SK-N-SH (cell line): ENCODE data around the gene KIAA0232. TPM values are rescaled to one million over a fixed set of nuclear protein-coding genes. Genes with fewer than 3 reads are reported as not detected.
"Not testable (repeated sequence)": the region's sequence is repeated elsewhere in the genome, so short reads cannot be mapped to it uniquely, and the experiment has no call there.

Experiments
- CTCF ChIA-PET: fragments of 300-600, 350-600 bp; formaldehyde crosslinking; extraction: SDS; loops from one replicate; lab custom pipeline; 2021; lab: Yijun Ruan, JAX
- POLR2A ChIA-PET: fragments of 350-600 bp; sonication (Branson Sonifier 250); formaldehyde crosslinking; extraction: SDS; loops from one replicate; lab custom pipeline; 2020; ENCODE audit warnings: antibody characterized with exemption, inconsistent platforms; lab: Yijun Ruan, JAX
- DNase-seq: peaks from one replicate; pipeline ENCODE4 v3.0.0; 2012
- H2AFZ ChIP-seq: fragments of 200-600 bp; sonication (generic); 2 replicates; pipeline ENCODE4 v1.8.1; 2016; ENCODE audit warnings: antibody characterized with exemption, mild to moderate bottlenecking, low read depth
- H3F3A ChIP-seq: fragments of 200-600 bp; sonication (generic); replicated peaks from 2 replicates; pipeline ENCODE3; 2016; ENCODE audit warnings: antibody characterized with exemption, mild to moderate bottlenecking; ENCODE audit not compliant: insufficient read depth
- H3K27ac ChIP-seq, 2 experiments: fragments of 200-500 bp in 1 of 2; fragments of 200-600 bp in 1 of 2; sonication (Bioruptor generic) in 1 of 2; sonication (generic), shearing (Covaris generic) in 1 of 2; 2 replicates each; pipeline versions ENCODE4 v1.5.1 to v1.6.1; 2014 to 2016; ENCODE audit warnings: low read depth in 2 of 2, inconsistent platforms in 1 of 2, low read length in 1 of 2, mild to moderate bottlenecking in 1 of 2, mixed read lengths in 1 of 2
- H3K27me3 ChIP-seq: fragments of 200-600 bp; sonication (generic), shearing (Covaris generic); 2 replicates; pipeline ENCODE4 v1.6.1; 2016; ENCODE audit warnings: mixed run types; ENCODE audit not compliant: insufficient read depth
- H3K36me3 ChIP-seq, 2 experiments: fragments of 200-500 bp in 1 of 2; fragments of 200-600 bp in 1 of 2; sonication (Bioruptor generic) in 1 of 2; sonication (generic) in 1 of 2; replicated peaks in 1 of 2; 2 replicates each; pipeline versions ENCODE3 to v1.5.1; 2014 to 2016; ENCODE audit warnings: low read length in 1 of 2, mild to moderate bottlenecking in 1 of 2; ENCODE audit not compliant: insufficient read depth in 2 of 2, control insufficient read depth in 1 of 2
- H3K4me1 ChIP-seq, 2 experiments: fragments of 200-500 bp in 1 of 2; fragments of 200-600 bp in 1 of 2; sonication (Bioruptor generic) in 1 of 2; sonication (generic), shearing (Covaris generic) in 1 of 2; 2 replicates each; pipeline versions ENCODE4 v1.5.1 to v1.6.1; 2014 to 2016; ENCODE audit warnings: low read depth in 1 of 2, low read length in 1 of 2, mixed run types in 1 of 2; ENCODE audit not compliant: insufficient read depth in 2 of 2, control insufficient read depth in 1 of 2
- H3K4me2 ChIP-seq: fragments of 200-600 bp; sonication (generic), shearing (Covaris generic); 2 replicates; pipeline ENCODE4 v1.6.1; 2017; ENCODE audit warnings: mixed run types
- H3K4me3 ChIP-seq, 2 experiments: fragments of 200-500 bp in 1 of 2; fragments of 200-600 bp in 1 of 2; sonication (Bioruptor generic) in 1 of 2; sonication (generic), shearing (Covaris generic) in 1 of 2; 2 replicates each; pipeline versions ENCODE4 v1.5.1 to v1.8.1; 2014 to 2016; ENCODE audit warnings: low read depth in 2 of 2, inconsistent platforms in 1 of 2, low read length in 1 of 2, mild to moderate bottlenecking in 1 of 2, mixed read lengths in 1 of 2, moderate library complexity in 1 of 2
- H3K79me2 ChIP-seq: fragments of 200-600 bp; sonication (generic); 2 replicates; pipeline ENCODE4 v1.8.1; 2017; ENCODE audit warnings: mild to moderate bottlenecking; ENCODE audit not compliant: insufficient read depth
- H3K9ac ChIP-seq: fragments of 200-600 bp; sonication (generic); 2 replicates; pipeline ENCODE4 v1.6.1; 2017; ENCODE audit warnings: mixed run types
- H3K9me2 ChIP-seq: fragments of 200-600 bp; sonication (generic); 2 replicates; pipeline ENCODE4 v1.6.1; 2017; ENCODE audit warnings: mixed run types
- H3K9me3 ChIP-seq: fragments of 200-600 bp; sonication (generic); 2 replicates; pipeline ENCODE4 v1.6.1; 2017; ENCODE audit warnings: mixed run types, mild to moderate bottlenecking, moderate library complexity
- H4K20me1 ChIP-seq: fragments of 200-600 bp; sonication (generic); 2 replicates; pipeline ENCODE4 v1.6.1; 2017; ENCODE audit warnings: mild to moderate bottlenecking, mixed run types; ENCODE audit not compliant: insufficient read depth
- CTCF ChIP-seq: fragments of 200-600 bp; sonication (generic); IDR thresholded peaks from 2 replicates; pipeline ENCODE4 v1.6.1; 2017; ENCODE audit warnings: antibody characterized with exemption, mild to moderate bottlenecking, moderate library complexity
- FOSL2 ChIP-seq: IDR thresholded peaks from 2 replicates; pipeline ENCODE4 v1.4.0; 2012; ENCODE audit warnings: low read depth, mild to moderate bottlenecking, moderate library complexity, borderline replicate concordance
- FOXJ3 ChIP-seq: sonication (generic); formaldehyde crosslinking; IDR thresholded peaks from 2 replicates; pipeline ENCODE4 v1.5.1; 2020; ENCODE audit warnings: mild to moderate bottlenecking, missing genetic modification reagents
- NFIC ChIP-seq: IDR thresholded peaks from 2 replicates; pipeline ENCODE4 v1.4.0; 2012; ENCODE audit warnings: borderline replicate concordance
- RAD21 ChIP-seq: IDR thresholded peaks from 2 replicates; pipeline ENCODE4 v1.6.1; 2012; ENCODE audit warnings: mild to moderate bottlenecking, low read length
- RXRA ChIP-seq: IDR thresholded peaks from 2 replicates; pipeline ENCODE4 v1.4.0; 2012; ENCODE audit warnings: low read depth, mild to moderate bottlenecking, borderline replicate concordance
- SMC3 ChIP-seq: IDR thresholded peaks from 2 replicates; pipeline ENCODE4 v1.6.1; 2012; ENCODE audit warnings: low read depth, low read length, improper control_type of control experiment
- TCF12 ChIP-seq: IDR thresholded peaks from 2 replicates; pipeline ENCODE4 v1.4.0; 2012
- USF1 ChIP-seq: IDR thresholded peaks from 2 replicates; pipeline ENCODE4 v1.4.0; 2012; ENCODE audit warnings: low read depth, borderline replicate concordance
- USF2 ChIP-seq: fragments of 150-350 bp; IDR thresholded peaks from 2 replicates; pipeline ENCODE4 v1.6.1; 2017; ENCODE audit warnings: antibody characterized with exemption, low read length, low read depth, borderline replicate concordance
- WGBS: methylation state at CpG from one replicate; pipeline ENCODE4 v1.1.6; 2017; ENCODE audit warnings: low lambda C conversion rate; 5-methylcytosine and 5-hydroxymethylcytosine counted together
- polyA plus RNA-seq, 3 experiments: library from polyadenylated mRNA; depleted of rRNA; stranded (reverse); fragments of >200 nt; gene quantifications; 2 replicates each; pipeline ENCODE4 v1.2.3, GENCODE V29; 2012
- TF ChIP-seq, protein P1 (sequence below): IDR thresholded peaks from 2 replicates; pipeline ENCODE4 v1.4.0; 2012; ENCODE audit warnings: low read depth, borderline replicate concordance
- TF ChIP-seq, protein P2 (sequence below): IDR thresholded peaks from 2 replicates; pipeline ENCODE4 v1.6.1; 2012; ENCODE audit warnings: mild to moderate bottlenecking, low read depth, low read length, moderate library complexity

The KIAA0232 gene
- polyA plus RNA-seq, 1 of the 3 experiments (the other 2 are of a cell fraction) = 5.7 TPM

DNA sequence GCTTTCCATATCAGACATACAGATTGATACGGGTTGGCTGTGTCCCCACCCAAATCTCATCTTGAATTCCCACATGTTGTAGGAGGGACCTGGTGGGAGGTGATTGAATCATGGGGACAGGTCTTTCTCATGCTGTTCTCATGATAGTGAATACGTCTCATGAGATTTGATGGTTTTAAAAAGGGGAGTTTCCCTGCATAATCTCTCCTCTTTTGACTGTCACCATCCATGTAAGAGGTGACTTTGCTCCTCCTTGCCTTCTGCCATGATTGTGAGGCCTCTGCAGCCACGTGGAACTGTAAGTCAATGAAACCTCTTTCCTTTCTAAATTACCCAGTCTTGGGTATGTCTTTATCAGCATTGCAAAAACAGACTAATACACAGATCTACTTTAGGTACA lies 9.3 kb downstream of the KIAA0232 start:
- H3K4me3 ChIP-seq, H3K27me3 ChIP-seq, H3K9me3 ChIP-seq, H3K4me1 ChIP-seq, H2AFZ ChIP-seq, H3K36me3 ChIP-seq, H3K4me2 ChIP-seq, H3K9ac ChIP-seq, DNase-seq, H3F3A ChIP-seq, CTCF ChIA-PET, POLR2A ChIA-PET, H3K27ac ChIP-seq, H3K9me2 ChIP-seq: not testable (repeated sequence)
- 92% methylated on average over 3 of the region's 3 CpGs for WGBS
- Histone ChIP-seq H4K20me1 (peaks cover 93% of the 10 kb centered on the region), H3K79me2 (peaks cover 99% of the 10 kb centered on the region)

DNA sequence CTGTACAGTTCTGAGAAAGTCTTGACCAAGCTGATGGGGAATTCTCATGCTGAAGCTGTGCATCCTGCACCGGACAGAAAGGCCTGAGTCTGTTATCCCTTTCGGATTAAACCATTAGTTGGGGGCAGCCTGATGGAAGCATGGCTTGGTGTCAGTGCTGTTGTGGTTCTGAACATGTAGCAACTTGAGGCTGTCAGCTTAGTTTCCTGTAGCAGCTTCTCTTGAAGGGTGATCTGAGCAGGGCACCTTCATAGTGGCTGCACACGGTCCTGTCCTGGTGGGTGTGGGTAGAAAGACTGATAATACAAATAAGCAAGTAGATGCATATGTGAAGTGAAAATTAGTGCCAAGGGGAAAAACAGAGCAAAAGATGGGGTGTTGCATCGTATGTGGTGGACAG lies 11.7 kb downstream of the KIAA0232 start:
- H3K27ac ChIP-seq = no peak overlapping the region
- H4K20me1 ChIP-seq = peaks cover 93% of the 10 kb centered on the region
- H3K27me3 ChIP-seq = no peaks in the 10 kb centered on the region
- DNase-seq = no peak
- H3K79me2 ChIP-seq = peaks cover 99% of the 10 kb centered on the region
- POLR2A ChIA-PET = interaction anchor here (0.6 kb wide), 1 partner anchor 541 kb away, joined by 3 read pairs; no protein-coding TSS in a partner anchor
- TF ChIP-seq USF1 = no peak
- TF ChIP-seq TCF12 = no peak
- TF ChIP-seq CTCF = no peak
- TF ChIP-seq FOXJ3 (CRISPR knock-in tag) = no peak
- no peak for TF ChIP-seq RXRA
- TF ChIP-seq NFIC = no peak
- TF ChIP-seq SMC3 = no peak
- TF ChIP-seq, protein P1, sequence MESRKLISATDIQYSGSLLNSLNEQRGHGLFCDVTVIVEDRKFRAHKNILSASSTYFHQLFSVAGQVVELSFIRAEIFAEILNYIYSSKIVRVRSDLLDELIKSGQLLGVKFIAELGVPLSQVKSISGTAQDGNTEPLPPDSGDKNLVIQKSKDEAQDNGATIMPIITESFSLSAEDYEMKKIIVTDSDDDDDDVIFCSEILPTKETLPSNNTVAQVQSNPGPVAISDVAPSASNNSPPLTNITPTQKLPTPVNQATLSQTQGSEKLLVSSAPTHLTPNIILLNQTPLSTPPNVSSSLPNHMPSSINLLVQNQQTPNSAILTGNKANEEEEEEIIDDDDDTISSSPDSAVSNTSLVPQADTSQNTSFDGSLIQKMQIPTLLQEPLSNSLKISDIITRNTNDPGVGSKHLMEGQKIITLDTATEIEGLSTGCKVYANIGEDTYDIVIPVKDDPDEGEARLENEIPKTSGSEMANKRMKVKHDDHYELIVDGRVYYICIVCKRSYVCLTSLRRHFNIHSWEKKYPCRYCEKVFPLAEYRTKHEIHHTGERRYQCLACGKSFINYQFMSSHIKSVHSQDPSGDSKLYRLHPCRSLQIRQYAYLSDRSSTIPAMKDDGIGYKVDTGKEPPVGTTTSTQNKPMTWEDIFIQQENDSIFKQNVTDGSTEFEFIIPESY = no peak
- no peak for TF ChIP-seq FOSL2
- no peak for TF ChIP-seq USF2
- TF ChIP-seq, protein P2, sequence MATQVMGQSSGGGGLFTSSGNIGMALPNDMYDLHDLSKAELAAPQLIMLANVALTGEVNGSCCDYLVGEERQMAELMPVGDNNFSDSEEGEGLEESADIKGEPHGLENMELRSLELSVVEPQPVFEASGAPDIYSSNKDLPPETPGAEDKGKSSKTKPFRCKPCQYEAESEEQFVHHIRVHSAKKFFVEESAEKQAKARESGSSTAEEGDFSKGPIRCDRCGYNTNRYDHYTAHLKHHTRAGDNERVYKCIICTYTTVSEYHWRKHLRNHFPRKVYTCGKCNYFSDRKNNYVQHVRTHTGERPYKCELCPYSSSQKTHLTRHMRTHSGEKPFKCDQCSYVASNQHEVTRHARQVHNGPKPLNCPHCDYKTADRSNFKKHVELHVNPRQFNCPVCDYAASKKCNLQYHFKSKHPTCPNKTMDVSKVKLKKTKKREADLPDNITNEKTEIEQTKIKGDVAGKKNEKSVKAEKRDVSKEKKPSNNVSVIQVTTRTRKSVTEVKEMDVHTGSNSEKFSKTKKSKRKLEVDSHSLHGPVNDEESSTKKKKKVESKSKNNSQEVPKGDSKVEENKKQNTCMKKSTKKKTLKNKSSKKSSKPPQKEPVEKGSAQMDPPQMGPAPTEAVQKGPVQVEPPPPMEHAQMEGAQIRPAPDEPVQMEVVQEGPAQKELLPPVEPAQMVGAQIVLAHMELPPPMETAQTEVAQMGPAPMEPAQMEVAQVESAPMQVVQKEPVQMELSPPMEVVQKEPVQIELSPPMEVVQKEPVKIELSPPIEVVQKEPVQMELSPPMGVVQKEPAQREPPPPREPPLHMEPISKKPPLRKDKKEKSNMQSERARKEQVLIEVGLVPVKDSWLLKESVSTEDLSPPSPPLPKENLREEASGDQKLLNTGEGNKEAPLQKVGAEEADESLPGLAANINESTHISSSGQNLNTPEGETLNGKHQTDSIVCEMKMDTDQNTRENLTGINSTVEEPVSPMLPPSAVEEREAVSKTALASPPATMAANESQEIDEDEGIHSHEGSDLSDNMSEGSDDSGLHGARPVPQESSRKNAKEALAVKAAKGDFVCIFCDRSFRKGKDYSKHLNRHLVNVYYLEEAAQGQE = no peak
- TF ChIP-seq RAD21 = no peak
- TF ChIP-seq, all 33 proteins: peak for 0
- Histone ChIP-seq H3K4me3 (no peak overlapping the region), H3K9me2 (no peaks in the 10 kb centered on the region), H3K4me1 (peaks cover 0 to 5% of the 10 kb centered on the region in 2 experiments; a peak in 1 of 4 replicates), H3K9ac (no peak overlapping the region), H2AFZ (no peak overlapping the region), H3F3A (no peaks in the 10 kb centered on the region), H3K9me3 (no peaks in the 10 kb centered on the region), H3K36me3 (peaks cover 0 to 3% of the 10 kb centered on the region in 2 experiments), H3K4me2 (no peak overlapping the region)
- 90% methylated on average over 4 of the region's 4 CpGs for WGBS
- CTCF ChIA-PET = interaction anchor here (1.3 kb wide), 1 partner anchor 10 kb away, joined by 3 read pairs; no protein-coding TSS in a partner anchor
